ENCODE results near the gene RPRM. TPM values are rescaled to one million over a fixed set of nuclear protein-coding genes. Genes with fewer than 3 reads are reported as not detected.
"Not testable (repeated sequence)": the region's sequence is repeated elsewhere in the genome, so short reads cannot be mapped to it uniquely, and the experiment has no call there.

Gene RPRM
- polyA plus RNA-seq, 4 donors, result 0.13 to 0.51 TPM; not detected in 2

- Histone ChIP-seq H3K36me3 (ENCODE audit: control insufficient read depth in 3 of 3, insufficient read depth in 2 of 3, low read depth in 1 of 3, low read length in 3 of 3) (no peaks in the 10 kb centered on the region), H3K4me3 (ENCODE audit: low read depth in 1 of 3, low read length in 3 of 3) (no peak overlapping the region), H3K27me3 (ENCODE audit: control insufficient read depth in 3 of 3, insufficient read depth in 3 of 3, low read length in 3 of 3) (no peaks in the 10 kb centered on the region), H3K4me1 (ENCODE audit: control insufficient read depth in 3 of 3, insufficient read depth in 2 of 3, low read depth in 1 of 3, low read length in 2 of 3) (no peaks in the 10 kb centered on the region), H3K27ac (ENCODE audit: low read depth in 1 of 3, low read length in 2 of 3) (no peak overlapping the region), H3K9me3 (ENCODE audit: control insufficient read depth in 2 of 2, insufficient read depth in 1 of 2, low read depth in 1 of 2, low read length in 1 of 2) (peaks cover 0 to 12% of the 10 kb centered on the region in 2 donors)
- 62 to 72% (median 67%) methylated on average over 4 of the region's 4 CpGs for WGBS, 3 donors
- no peak for FAIRE-seq
- DNase-seq, result no peak
These were observed 35.5 kb downstream of the RPRM start for GRCh38 chr2:153443106-153443505.

GRCh38 chr2:153442616-153443015, 35.9 kb downstream of the RPRM start:
- not testable (repeated sequence) for H3K4me3 ChIP-seq (ENCODE audit: low read depth in 1 of 3, low read length in 3 of 3); H3K27me3 ChIP-seq (ENCODE audit: control insufficient read depth in 3 of 3, insufficient read depth in 3 of 3, low read length in 3 of 3); DNase-seq; H3K36me3 ChIP-seq (ENCODE audit: control insufficient read depth in 3 of 3, insufficient read depth in 2 of 3, low read depth in 1 of 3, low read length in 3 of 3); H3K27ac ChIP-seq (ENCODE audit: low read depth in 1 of 3, low read length in 2 of 3); FAIRE-seq; H3K4me1 ChIP-seq (ENCODE audit: control insufficient read depth in 3 of 3, insufficient read depth in 2 of 3, low read depth in 1 of 3, low read length in 2 of 3)
- peaks cover 0 to 12% of the 10 kb centered on the region in 2 donors for H3K9me3 ChIP-seq (ENCODE audit: control insufficient read depth in 2 of 2, insufficient read depth in 1 of 2, low read depth in 1 of 2, low read length in 1 of 2)
- WGBS, 3 donors, result 60 to 68% (median 62%) methylated on average over 5 of the region's 5 CpGs

GRCh38 chr2:153440090-153440489, 38.5 kb downstream of the RPRM start:
- not testable (repeated sequence) for H3K4me3 ChIP-seq (ENCODE audit: low read depth in 1 of 3, low read length in 3 of 3); H3K4me1 ChIP-seq (ENCODE audit: control insufficient read depth in 3 of 3, insufficient read depth in 2 of 3, low read depth in 1 of 3, low read length in 2 of 3); FAIRE-seq; H3K27ac ChIP-seq (ENCODE audit: low read depth in 1 of 3, low read length in 2 of 3); DNase-seq; H3K36me3 ChIP-seq (ENCODE audit: control insufficient read depth in 3 of 3, insufficient read depth in 2 of 3, low read depth in 1 of 3, low read length in 3 of 3); H3K27me3 ChIP-seq (ENCODE audit: control insufficient read depth in 3 of 3, insufficient read depth in 3 of 3, low read length in 3 of 3)
- peaks cover 0 to 12% of the 10 kb centered on the region in 2 donors for H3K9me3 ChIP-seq (ENCODE audit: control insufficient read depth in 2 of 2, insufficient read depth in 1 of 2, low read depth in 1 of 2, low read length in 1 of 2)
- WGBS, 3 donors, result 89 to 98% (median 94%) methylated on average over 2 of the region's 2 CpGs

GRCh38 chr2:153433403-153433802, 45.2 kb downstream of the RPRM start:
- WGBS, 3 donors, result 80 to 85% (median 81%) methylated on average over 3 of the region's 3 CpGs
- FAIRE-seq, result no peak

GRCh38 chr2:153432381-153432780, 46.2 kb downstream of the RPRM start:
- no peak for FAIRE-seq
- DNase-seq, result no peak
- WGBS, 3 donors, result 29 to 52% (median 36%) methylated on average over 2 of the region's 2 CpGs

More at GRCh38 chr2:153433403-153433802, 45.2 kb downstream of the RPRM start:
- no peaks in the 10 kb centered on the region for H3K9me3 ChIP-seq (ENCODE audit: control insufficient read depth in 2 of 2, insufficient read depth in 1 of 2, low read depth in 1 of 2, low read length in 1 of 2)
- no peak for DNase-seq
- no peaks in the 10 kb centered on the region for H3K27me3 ChIP-seq (ENCODE audit: control insufficient read depth in 3 of 3, insufficient read depth in 3 of 3, low read length in 3 of 3)
- H3K36me3 ChIP-seq (ENCODE audit: control insufficient read depth in 3 of 3, insufficient read depth in 2 of 3, low read depth in 1 of 3, low read length in 3 of 3), result no peaks in the 10 kb centered on the region
- no peaks in the 10 kb centered on the region for H3K4me1 ChIP-seq (ENCODE audit: control insufficient read depth in 3 of 3, insufficient read depth in 2 of 3, low read depth in 1 of 3, low read length in 2 of 3)
- H3K27ac ChIP-seq (ENCODE audit: low read depth in 1 of 3, low read length in 2 of 3), result no peak overlapping the region
- H3K4me3 ChIP-seq (ENCODE audit: low read depth in 1 of 3, low read length in 3 of 3), result no peak overlapping the region

GRCh38 chr2:153431114-153431513, 47.4 kb downstream of the RPRM start:
- Histone ChIP-seq H3K9me3 (ENCODE audit: control insufficient read depth in 2 of 2, insufficient read depth in 1 of 2, low read depth in 1 of 2, low read length in 1 of 2) (no peaks in the 10 kb centered on the region), H3K36me3 (ENCODE audit: control insufficient read depth in 3 of 3, insufficient read depth in 2 of 3, low read depth in 1 of 3, low read length in 3 of 3) (no peaks in the 10 kb centered on the region), H3K4me3 (ENCODE audit: low read depth in 1 of 3, low read length in 3 of 3) (no peak overlapping the region), H3K27me3 (ENCODE audit: control insufficient read depth in 3 of 3, insufficient read depth in 3 of 3, low read length in 3 of 3) (no peaks in the 10 kb centered on the region), H3K27ac (ENCODE audit: low read depth in 1 of 3, low read length in 2 of 3) (no peak overlapping the region), H3K4me1 (ENCODE audit: control insufficient read depth in 3 of 3, insufficient read depth in 2 of 3, low read depth in 1 of 3, low read length in 2 of 3) (no peaks in the 10 kb centered on the region)
- FAIRE-seq (no peak), DNase-seq (no peak)
- WGBS, 3 donors, result 71 to 86% (median 78%) methylated on average over 1 of the region's 1 CpG

More at GRCh38 chr2:153432381-153432780, 46.2 kb downstream of the RPRM start:
- Histone ChIP-seq H3K4me3 (ENCODE audit: low read depth in 1 of 3, low read length in 3 of 3) (no peak overlapping the region), H3K4me1 (ENCODE audit: control insufficient read depth in 3 of 3, insufficient read depth in 2 of 3, low read depth in 1 of 3, low read length in 2 of 3) (no peaks in the 10 kb centered on the region), H3K27ac (ENCODE audit: low read depth in 1 of 3, low read length in 2 of 3) (no peak overlapping the region), H3K9me3 (ENCODE audit: control insufficient read depth in 2 of 2, insufficient read depth in 1 of 2, low read depth in 1 of 2, low read length in 1 of 2) (no peaks in the 10 kb centered on the region), H3K27me3 (ENCODE audit: control insufficient read depth in 3 of 3, insufficient read depth in 3 of 3, low read length in 3 of 3) (no peaks in the 10 kb centered on the region), H3K36me3 (ENCODE audit: control insufficient read depth in 3 of 3, insufficient read depth in 2 of 3, low read depth in 1 of 3, low read length in 3 of 3) (no peaks in the 10 kb centered on the region)

All from small intestine (tissue), 7 donors.